Common myeloid progenitor, CD34-positive (primary cell): Measurements from ENCODE around the gene PPM1M.

Experiments used
- CTCF ChIA-PET: fragments of 350-600 bp; sonication (Branson Sonifier 250); formaldehyde crosslinking; loops from one replicate; lab custom pipeline; 2021; ENCODE audit warnings: antibody characterized with exemption; lab: Charles Lee
- POLR2A ChIA-PET: fragments of 350-600 bp; sonication (Branson Sonifier 250); formaldehyde crosslinking; loops from one replicate; lab custom pipeline; 2021; ENCODE audit warnings: antibody characterized with exemption; lab: Charles Lee
- DNase-seq, 3 donors: peaks; one replicate each; pipeline versions ENCODE4 v3.0.0 to v3.0.0-alpha.2; 2013
- H3K27ac ChIP-seq, 2 experiments: 1 replicate in 1 of 2; 2 replicates in 1 of 2; pipeline ENCODE4 v1.7.0; 2013; ENCODE audit warnings: inconsistent platforms in 2 of 2, low read length in 2 of 2, mild to moderate bottlenecking in 2 of 2, low read depth in 1 of 2, moderate library complexity in 1 of 2; ENCODE audit not compliant: severe bottlenecking in 2 of 2, insufficient read depth in 1 of 2, poor library complexity in 1 of 2
- H3K27me3 ChIP-seq, 5 experiments: replicated peaks in 2 of 5; 1 replicate in 3 of 5; 2 replicates in 2 of 5; pipeline versions ENCODE4 v1.6.1 to v1.7.0; 2013; ENCODE audit warnings: low read length in 4 of 5, mild to moderate bottlenecking in 2 of 5, moderate library complexity in 2 of 5, inconsistent platforms in 1 of 5; ENCODE audit not compliant: insufficient read depth in 5 of 5, control insufficient read depth in 4 of 5
- H3K36me3 ChIP-seq, 4 experiments: 1 replicate in 2 of 4; 2 replicates in 2 of 4; pipeline versions ENCODE4 v1.6.1 to v1.7.0; 2013; ENCODE audit warnings: low read length in 3 of 4, control low read depth in 1 of 4, mild to moderate bottlenecking in 1 of 4; ENCODE audit not compliant: control insufficient read depth in 4 of 4, insufficient read depth in 4 of 4
- H3K4me1 ChIP-seq, 4 experiments: 1 replicate in 3 of 4; 2 replicates in 1 of 4; pipeline versions ENCODE4 v1.6.1 to v1.7.1; 2013; ENCODE audit warnings: low read length in 3 of 4, mild to moderate bottlenecking in 3 of 4, control low read depth in 1 of 4, inconsistent platforms in 1 of 4, moderate library complexity in 1 of 4; ENCODE audit not compliant: control insufficient read depth in 4 of 4, insufficient read depth in 4 of 4; ENCODE audit errors: control extremely low read depth in 1 of 4
- H3K4me3 ChIP-seq, 7 experiments: 1 replicate in 4 of 7; 2 replicates in 3 of 7; pipeline versions ENCODE4 v1.5.1 to v1.7.0; 2013; ENCODE audit warnings: mild to moderate bottlenecking in 7 of 7, low read length in 6 of 7, moderate library complexity in 6 of 7, inconsistent platforms in 2 of 7, low read depth in 2 of 7, control low read depth in 1 of 7; ENCODE audit not compliant: insufficient read depth in 4 of 7, control insufficient read depth in 1 of 7; ENCODE audit errors: extremely low read depth in 1 of 7
- H3K9me3 ChIP-seq, 5 experiments: 1 replicate in 4 of 5; 2 replicates in 1 of 5; pipeline versions ENCODE4 v1.6.1 to v1.7.1; 2013; ENCODE audit warnings: low read length in 4 of 5, mild to moderate bottlenecking in 2 of 5, inconsistent platforms in 1 of 5, low read depth in 1 of 5, moderate library complexity in 1 of 5; ENCODE audit not compliant: control insufficient read depth in 4 of 5, insufficient read depth in 2 of 5; ENCODE audit errors: control extremely low read depth in 1 of 5
- WGBS: methylation state at CpG from one replicate; pipeline ENCODE4 v1.1.5; 2013; ENCODE audit not compliant: insufficient coverage; 5-methylcytosine and 5-hydroxymethylcytosine counted together

PPM1M gene

DNA sequence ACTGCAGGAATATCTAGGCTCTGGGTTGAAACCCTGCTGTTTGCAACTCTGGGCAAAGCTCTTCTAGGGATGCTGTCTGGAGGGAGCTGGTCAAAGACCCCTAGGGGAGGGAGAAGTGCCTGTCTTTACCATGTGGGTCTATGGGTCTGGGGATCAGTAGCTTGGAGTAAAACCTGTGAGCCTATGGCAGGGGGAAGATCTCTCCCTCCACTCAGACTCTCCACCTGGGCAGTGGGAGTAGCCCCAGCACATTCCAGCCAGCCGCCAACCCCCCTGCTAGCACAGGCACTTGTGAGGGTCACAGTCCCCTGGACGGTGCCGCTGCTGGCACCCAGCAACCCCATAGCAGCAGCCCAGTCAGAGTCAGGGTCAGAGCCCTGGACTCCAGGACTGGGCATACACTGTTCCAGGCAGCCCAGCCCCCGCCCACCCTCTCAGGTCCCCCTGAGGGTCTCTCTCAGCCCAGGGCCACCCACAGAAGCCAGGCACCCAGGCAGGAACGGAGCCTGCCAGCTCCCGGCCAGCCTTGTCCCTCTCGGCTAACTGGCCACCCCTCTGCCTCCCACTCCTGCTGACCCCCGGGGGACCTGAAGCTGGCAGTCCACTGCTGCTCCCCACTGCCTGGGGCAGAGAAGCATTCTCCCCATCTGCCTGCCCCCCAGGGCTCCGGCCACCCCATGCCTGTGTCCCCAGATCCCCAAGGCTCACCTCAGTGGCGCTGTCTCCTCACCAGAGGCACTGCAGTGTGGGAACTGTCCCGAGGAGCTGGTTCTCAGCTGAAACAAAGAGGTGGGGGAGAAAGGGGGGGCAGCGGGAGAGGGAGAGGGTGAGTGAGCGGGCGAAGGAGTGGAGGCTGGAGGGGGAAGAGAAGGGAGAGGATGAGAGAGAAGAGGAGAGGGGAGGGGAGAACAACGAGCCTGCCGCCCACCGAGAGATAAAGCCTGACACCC, 52.9 kb downstream of the PPM1M start:
- WGBS: 45% methylated on average over 12 of the region's 17 CpGs
- ChIA-PET CTCF (interaction anchor here (0.6 to 21.1 kb wide), 12 partner anchors 10 to 89 kb away, joined by 3 to 471 read pairs (median 4); partner anchors contain the start of genes DNAH1, GLYCTK and WDR82), POLR2A (interaction anchor here (1.5 to 1.6 kb wide), 2 partner anchors 11 to 20 kb away, joined by 3 to 4 read pairs; partner anchors contain the start of gene WDR82)
- no peaks in the 10 kb centered on the region for H3K9me3 ChIP-seq
- no peaks in the 10 kb centered on the region for H3K27me3 ChIP-seq
- DNase-seq: no peak
- peaks cover 0 to 9% (median 5%) of the 10 kb centered on the region in 4 experiments for H3K36me3 ChIP-seq
- peak overlapping the region in 3 of 7 experiments; percentile 2 to 10 (median 7) for H3K4me3 ChIP-seq
- peaks cover 5 to 54% (median 47%) of the 10 kb centered on the region in 4 experiments for H3K4me1 ChIP-seq
- H3K27ac ChIP-seq: peak overlapping the region in 1 of 2 experiments; percentile 59

DNA sequence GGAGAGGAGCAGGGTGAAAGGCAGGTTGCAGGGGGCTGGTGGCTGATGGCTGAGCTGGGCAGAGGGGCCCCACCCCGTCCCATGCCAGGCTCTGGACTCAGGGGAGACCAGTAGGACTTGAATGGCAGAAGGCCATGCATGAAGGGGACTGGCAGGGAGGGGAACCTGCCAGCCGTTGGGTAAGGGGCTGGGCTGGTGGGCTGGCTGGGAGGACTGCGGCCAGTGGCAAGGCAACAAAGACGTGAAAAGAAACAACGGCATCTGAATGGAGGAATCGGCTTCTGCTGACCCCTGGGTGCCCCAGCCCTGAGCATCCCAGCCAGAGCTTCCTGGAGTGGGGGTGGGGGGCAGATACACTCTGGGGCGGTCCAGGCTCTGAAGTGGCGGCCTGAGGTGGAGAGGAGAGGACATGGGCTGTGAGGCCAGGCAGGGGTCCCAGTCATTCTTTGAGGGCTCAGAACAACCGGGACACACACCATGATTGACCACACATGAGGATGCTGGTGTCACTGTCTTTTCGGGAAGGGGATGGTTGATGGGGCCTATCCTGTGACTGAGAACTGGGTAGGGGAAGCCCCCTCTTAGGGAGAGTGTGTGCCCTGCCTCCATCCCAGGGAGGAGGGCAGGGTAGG, 53.8 kb downstream of the PPM1M start:
- DNase-seq: no peak
- Histone ChIP-seq H3K27ac (peak overlapping the region in 1 of 2 experiments; percentile 59), H3K9me3 (no peaks in the 10 kb centered on the region), H3K27me3 (no peaks in the 10 kb centered on the region), H3K4me3 (peak overlapping the region in 4 of 7 experiments; percentile 19 to 52 (median 34)), H3K4me1 (peaks cover 5 to 54% (median 47%) of the 10 kb centered on the region in 4 experiments), H3K36me3 (peaks cover 0 to 10% (median 3%) of the 10 kb centered on the region in 4 experiments)
- POLR2A ChIA-PET: interaction anchor here (1.1 to 1.6 kb wide), 3 partner anchors 10 to 101 kb away, joined by 3 to 4 read pairs (median 3); partner anchors contain the start of gene WDR82
- 44% methylated on average over 10 of the region's 10 CpGs for WGBS
- CTCF ChIA-PET: interaction anchor here (0.8 to 21.1 kb wide), 7 partner anchors 13 to 88 kb away, joined by 3 to 471 read pairs (median 4); partner anchors contain the start of gene DNAH1
